Measurements from ENCODE around the gene BUD23. TPM values are rescaled to one million over a fixed set of nuclear protein-coding genes. Genes with fewer than 3 reads are reported as not detected.

Gene BUD23
- total RNA-seq, 1 donor from 2014 or later, result 42.4 TPM

DNA sequence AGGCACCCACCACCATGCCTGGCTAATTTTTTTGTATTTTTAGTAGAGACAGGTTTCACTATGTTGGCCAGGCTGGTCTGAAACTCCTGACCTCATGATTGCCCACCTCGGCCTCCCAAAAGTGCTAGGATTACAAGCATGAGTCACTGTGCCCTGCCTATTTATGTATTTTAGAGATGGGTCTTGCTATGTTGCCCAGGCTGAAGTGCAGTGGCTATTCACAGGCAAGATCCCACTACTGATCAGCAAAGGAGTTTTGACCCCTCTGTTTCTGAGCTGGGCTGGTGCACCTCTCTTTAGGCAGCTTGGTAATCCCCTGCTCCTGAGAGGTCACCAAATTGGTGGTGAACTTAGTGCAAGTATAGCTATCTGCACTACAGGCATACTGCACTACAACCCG lies 49.0 kb downstream of the BUD23 start:
- DNase-seq, result no peak
- Histone ChIP-seq H3K27ac (no peak overlapping the region), H3K4me3 (no peak overlapping the region), H3K9me3 (no peaks in the 10 kb centered on the region), H3K27me3 (ENCODE audit: low read depth) (no peaks in the 10 kb centered on the region), H3K36me3 (peaks cover 17% of the 10 kb centered on the region), H3K4me1 (peaks cover 17% of the 10 kb centered on the region)
- intact Hi-C loops (cut with DNase I), result no loop called here
- no peak for ATAC-seq
- TF ChIP-seq, protein P1, sequence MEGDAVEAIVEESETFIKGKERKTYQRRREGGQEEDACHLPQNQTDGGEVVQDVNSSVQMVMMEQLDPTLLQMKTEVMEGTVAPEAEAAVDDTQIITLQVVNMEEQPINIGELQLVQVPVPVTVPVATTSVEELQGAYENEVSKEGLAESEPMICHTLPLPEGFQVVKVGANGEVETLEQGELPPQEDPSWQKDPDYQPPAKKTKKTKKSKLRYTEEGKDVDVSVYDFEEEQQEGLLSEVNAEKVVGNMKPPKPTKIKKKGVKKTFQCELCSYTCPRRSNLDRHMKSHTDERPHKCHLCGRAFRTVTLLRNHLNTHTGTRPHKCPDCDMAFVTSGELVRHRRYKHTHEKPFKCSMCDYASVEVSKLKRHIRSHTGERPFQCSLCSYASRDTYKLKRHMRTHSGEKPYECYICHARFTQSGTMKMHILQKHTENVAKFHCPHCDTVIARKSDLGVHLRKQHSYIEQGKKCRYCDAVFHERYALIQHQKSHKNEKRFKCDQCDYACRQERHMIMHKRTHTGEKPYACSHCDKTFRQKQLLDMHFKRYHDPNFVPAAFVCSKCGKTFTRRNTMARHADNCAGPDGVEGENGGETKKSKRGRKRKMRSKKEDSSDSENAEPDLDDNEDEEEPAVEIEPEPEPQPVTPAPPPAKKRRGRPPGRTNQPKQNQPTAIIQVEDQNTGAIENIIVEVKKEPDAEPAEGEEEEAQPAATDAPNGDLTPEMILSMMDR (IDR thresholded peaks at IDR 0.05), result no peak

DNA sequence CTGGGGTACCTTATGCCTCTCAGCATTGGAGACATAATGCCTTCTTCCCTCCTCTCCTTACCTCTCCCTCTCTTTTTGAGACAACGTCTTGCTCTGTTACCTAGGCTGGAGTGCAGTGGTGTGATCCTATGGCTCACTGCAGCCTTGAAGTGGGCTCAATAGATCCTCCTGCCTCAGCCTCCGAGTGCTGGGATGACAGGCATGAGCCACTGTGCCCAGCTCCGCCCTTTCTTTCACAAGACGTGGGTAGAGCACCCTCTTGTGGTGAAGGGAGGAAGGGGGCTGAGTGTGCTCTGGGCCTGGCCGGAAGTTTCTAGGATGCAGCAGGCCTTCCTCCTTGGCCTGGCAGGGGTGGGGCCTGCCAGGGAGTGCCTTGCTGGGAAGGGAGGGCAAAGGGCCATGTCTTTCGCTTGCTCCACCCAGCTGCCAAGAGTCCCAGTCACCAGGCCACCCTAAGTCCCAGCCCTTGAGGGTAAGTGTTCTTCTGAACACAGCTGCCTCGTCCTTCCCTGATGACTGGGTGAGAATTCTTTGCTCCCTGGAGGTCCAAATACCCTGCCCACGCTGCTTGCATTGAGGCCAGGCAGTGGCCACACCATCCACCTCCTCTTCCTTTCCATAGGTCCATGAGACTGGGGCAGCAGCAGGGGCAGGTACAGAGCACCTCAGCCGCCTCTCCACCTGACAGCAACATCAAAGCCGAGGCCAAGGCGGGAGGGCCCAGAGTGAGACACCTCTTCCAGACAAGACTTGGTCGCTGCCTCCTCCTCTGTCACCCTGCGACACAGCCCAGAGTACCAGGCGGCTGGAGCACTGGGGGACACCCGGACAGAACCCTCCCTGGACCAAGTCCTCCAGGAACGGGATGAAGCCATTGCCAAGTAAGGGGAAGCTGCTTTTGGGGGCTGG lies 51.5 kb downstream of the BUD23 start:
- no peak overlapping the region for H3K4me3 ChIP-seq
- H3K27me3 ChIP-seq (ENCODE audit: low read depth), result no peaks in the 10 kb centered on the region
- no peaks in the 10 kb centered on the region for H3K9me3 ChIP-seq
- TF ChIP-seq, protein P1 (IDR thresholded peaks at IDR 0.05), result peak; percentile 89
- DNase-seq (peak; percentile 91), ATAC-seq (peak; percentile 76 to 87)
- H3K36me3 ChIP-seq, result peaks cover 17% of the 10 kb centered on the region
- intact Hi-C loops (cut with DNase I), result no loop called here
- H3K27ac ChIP-seq, result peak overlapping the region; percentile 80
- peaks cover 25% of the 10 kb centered on the region for H3K4me1 ChIP-seq

DNA sequence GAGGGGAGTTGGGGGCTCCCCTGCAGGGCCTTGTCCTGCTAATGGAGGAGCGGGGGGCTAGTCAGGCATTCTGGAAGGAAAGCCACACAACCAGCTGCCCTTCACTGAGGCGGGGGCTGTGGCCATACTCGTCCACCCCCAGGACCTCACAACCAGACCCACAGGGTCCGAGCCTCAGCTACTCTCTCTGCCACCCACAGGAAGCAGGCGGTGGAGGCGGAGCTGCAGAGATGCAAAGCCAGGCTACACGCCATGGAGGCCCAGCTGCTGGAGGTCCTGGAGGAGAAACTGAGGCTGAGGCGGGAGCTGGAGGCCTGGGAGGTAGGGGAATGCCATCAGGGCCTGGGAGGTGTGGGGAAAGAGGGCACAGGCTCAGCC lies 52.1 kb downstream of the BUD23 start:
- Histone ChIP-seq H3K27ac (peak overlapping the region; percentile 80), H3K9me3 (no peaks in the 10 kb centered on the region), H3K4me1 (peaks cover 25% of the 10 kb centered on the region), H3K27me3 (ENCODE audit: low read depth) (no peaks in the 10 kb centered on the region), H3K36me3 (peaks cover 17% of the 10 kb centered on the region), H3K4me3 (no peak overlapping the region)
- intact Hi-C loops (cut with DNase I), result no loop called here
- TF ChIP-seq, protein P1 (IDR thresholded peaks at IDR 0.05), result no peak
- ATAC-seq (no peak), DNase-seq (no peak)

DNA sequence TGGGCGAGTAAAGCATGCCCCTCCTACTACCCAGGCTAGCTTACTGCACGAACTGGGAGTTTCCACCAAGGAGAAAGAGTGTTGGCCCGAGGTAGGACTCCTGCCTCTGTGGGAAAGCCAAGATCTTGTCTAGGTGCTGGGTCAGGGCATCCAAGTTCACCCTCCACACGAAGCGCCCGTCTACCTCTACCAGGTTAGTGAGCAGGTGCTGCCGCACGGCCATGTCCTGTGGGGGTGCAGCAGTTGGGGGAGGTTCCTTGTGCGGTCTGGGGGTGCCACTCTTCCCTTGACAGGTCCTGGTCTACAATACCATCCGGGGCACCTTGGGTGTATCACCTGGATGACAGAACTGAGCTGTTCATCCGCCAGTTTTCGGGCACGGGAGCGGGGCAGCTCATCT lies 53.5 kb downstream of the BUD23 start:
- DNase-seq, result no peak
- intact Hi-C loops (cut with DNase I), result no loop called here
- Histone ChIP-seq H3K27ac (no peak overlapping the region), H3K36me3 (peaks cover 17% of the 10 kb centered on the region), H3K9me3 (no peaks in the 10 kb centered on the region), H3K4me3 (no peak overlapping the region), H3K4me1 (peaks cover 25% of the 10 kb centered on the region), H3K27me3 (ENCODE audit: low read depth) (no peaks in the 10 kb centered on the region)
- ATAC-seq, result no peak
- TF ChIP-seq, protein P1 (IDR thresholded peaks at IDR 0.05), result no peak

DNA sequence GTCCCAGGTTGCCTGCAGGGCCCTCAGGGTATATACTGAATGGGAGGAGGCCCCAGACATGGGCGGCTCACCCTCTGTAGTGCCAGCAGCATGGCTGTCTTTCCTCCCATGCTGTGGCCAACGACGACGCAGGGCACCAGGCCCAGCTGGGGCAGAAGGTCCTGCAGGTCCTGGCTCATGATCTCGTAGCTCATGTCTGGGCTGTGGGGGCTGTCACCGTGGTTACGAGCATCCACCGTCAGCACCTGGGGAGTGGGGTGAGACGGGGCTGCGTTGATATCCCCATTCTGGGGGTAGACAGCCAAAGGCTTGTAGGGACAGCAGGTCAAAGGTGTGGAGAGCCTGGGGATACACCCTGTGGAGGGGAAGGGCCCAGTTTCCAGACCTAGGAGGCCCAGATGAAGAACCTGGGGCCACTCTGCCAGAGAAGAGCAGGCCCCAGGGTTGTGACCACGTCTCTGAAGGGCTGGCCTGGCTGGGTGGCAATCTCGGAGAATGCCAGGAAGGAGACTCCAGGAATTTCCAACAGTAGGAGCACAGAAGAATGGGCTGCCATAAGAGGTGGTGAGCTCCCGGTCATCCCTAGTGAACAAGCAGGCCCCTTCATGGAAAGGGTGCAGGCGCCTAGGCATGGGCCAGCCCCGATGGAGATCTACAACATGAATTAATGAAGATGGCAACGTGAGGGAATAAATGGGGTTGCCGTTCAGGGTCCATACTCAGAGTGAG lies 54.3 kb downstream of the BUD23 start:
- intact Hi-C loops (cut with DNase I), result no loop called here
- ATAC-seq (no peak), DNase-seq (peak; percentile 54)
- Histone ChIP-seq H3K9me3 (no peaks in the 10 kb centered on the region), H3K4me3 (peak overlapping the region; percentile 94), H3K27ac (peak overlapping the region; percentile 97), H3K27me3 (ENCODE audit: low read depth) (no peaks in the 10 kb centered on the region), H3K4me1 (peaks cover 30% of the 10 kb centered on the region), H3K36me3 (peaks cover 17% of the 10 kb centered on the region)
- TF ChIP-seq, protein P1 (IDR thresholded peaks at IDR 0.05), result no peak

Measured in lower lobe of right lung (tissue), 2 donors.